Peyer's patch (tissue), 4 donors: ENCODE results near the gene PDLIM1.

Experiments
- POLR2A ChIP-seq, 2 donors: fragments of 450-650 bp; IDR thresholded peaks; one replicate each; pipeline ENCODE4 v1.5.1; 2017; ENCODE audit warnings: antibody characterized with exemption in 2 of 2, mild to moderate bottlenecking in 2 of 2, moderate library complexity in 2 of 2
- TF ChIP-seq, protein P1 (sequence below), 6 experiments: fragments of 450-650 bp in 4 of 6; fragments of 200-600 bp in 2 of 6; sonication (generic) in 1 of 6; IDR thresholded peaks; one replicate each; pipeline ENCODE4 v1.5.1; 2017 to 2019; ENCODE audit warnings: antibody characterized with exemption in 6 of 6, mild to moderate bottlenecking in 3 of 6, moderate library complexity in 1 of 6

DNA sequence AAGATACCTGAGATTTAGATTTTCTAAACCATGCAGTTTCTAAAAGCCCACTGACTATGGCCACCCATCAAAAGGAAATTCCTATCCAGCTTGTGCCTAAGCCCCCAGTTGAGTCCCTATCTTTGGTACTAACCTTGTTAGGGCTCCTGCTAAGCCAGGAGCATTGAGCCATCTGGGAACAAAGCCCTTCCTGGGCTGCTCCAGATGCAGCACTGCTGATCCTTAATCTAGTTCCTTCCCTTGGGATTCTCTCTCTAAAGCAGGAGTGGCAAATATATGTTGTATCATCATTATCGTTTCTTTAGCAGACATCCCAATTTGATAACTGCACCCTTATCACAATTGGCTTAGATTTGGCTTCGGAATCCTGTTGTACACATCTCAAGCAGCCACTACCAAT is 24.7 kb upstream of the PDLIM1 start:
- TF ChIP-seq, protein P1, sequence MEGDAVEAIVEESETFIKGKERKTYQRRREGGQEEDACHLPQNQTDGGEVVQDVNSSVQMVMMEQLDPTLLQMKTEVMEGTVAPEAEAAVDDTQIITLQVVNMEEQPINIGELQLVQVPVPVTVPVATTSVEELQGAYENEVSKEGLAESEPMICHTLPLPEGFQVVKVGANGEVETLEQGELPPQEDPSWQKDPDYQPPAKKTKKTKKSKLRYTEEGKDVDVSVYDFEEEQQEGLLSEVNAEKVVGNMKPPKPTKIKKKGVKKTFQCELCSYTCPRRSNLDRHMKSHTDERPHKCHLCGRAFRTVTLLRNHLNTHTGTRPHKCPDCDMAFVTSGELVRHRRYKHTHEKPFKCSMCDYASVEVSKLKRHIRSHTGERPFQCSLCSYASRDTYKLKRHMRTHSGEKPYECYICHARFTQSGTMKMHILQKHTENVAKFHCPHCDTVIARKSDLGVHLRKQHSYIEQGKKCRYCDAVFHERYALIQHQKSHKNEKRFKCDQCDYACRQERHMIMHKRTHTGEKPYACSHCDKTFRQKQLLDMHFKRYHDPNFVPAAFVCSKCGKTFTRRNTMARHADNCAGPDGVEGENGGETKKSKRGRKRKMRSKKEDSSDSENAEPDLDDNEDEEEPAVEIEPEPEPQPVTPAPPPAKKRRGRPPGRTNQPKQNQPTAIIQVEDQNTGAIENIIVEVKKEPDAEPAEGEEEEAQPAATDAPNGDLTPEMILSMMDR (IDR thresholded peaks at IDR 0.05) = no peak
- TF ChIP-seq POLR2A (IDR thresholded peaks at IDR 0.05) = no peak
